Astrocyte (in vitro differentiated cells and primary cell): ENCODE measurements around the gene GSAP.

Experiments
- EZH2 ChIP-seq: IDR thresholded peaks from 2 replicates; pipeline ENCODE4 v1.6.1; 2012; ENCODE audit warnings: mild to moderate bottlenecking, low read length, inconsistent platforms; ENCODE audit not compliant: insufficient read depth
- TF ChIP-seq, protein P1 (sequence below): IDR thresholded peaks from 2 replicates; pipeline ENCODE4 v1.5.1; 2011; ENCODE audit warnings: low read depth, mild to moderate bottlenecking, inconsistent platforms, low read length, moderate library complexity; ENCODE audit not compliant: insufficient read depth

DNA sequence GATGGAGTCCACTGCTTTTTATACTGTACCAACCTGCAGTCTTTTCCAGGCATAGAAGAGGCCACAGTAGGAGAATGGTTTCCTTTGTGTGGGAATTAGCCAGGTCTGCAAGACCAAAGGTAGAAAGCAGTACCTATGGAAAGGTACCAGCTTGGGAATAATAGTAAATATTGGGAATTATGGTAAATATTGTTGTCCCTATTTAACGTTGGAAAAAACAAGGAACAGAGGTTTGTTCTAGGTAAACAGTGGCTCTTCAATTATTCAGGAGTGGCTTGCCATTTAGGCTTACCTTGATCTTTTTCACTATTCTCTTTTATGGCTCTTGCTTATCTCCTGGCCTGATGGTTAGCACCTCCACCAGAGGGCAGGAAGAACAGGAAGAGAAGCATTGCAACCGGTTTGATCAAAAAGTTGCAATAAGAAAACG, 43.9 kb upstream of the GSAP start:
- TF ChIP-seq, protein P1, sequence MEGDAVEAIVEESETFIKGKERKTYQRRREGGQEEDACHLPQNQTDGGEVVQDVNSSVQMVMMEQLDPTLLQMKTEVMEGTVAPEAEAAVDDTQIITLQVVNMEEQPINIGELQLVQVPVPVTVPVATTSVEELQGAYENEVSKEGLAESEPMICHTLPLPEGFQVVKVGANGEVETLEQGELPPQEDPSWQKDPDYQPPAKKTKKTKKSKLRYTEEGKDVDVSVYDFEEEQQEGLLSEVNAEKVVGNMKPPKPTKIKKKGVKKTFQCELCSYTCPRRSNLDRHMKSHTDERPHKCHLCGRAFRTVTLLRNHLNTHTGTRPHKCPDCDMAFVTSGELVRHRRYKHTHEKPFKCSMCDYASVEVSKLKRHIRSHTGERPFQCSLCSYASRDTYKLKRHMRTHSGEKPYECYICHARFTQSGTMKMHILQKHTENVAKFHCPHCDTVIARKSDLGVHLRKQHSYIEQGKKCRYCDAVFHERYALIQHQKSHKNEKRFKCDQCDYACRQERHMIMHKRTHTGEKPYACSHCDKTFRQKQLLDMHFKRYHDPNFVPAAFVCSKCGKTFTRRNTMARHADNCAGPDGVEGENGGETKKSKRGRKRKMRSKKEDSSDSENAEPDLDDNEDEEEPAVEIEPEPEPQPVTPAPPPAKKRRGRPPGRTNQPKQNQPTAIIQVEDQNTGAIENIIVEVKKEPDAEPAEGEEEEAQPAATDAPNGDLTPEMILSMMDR, result peak; percentile 3
- TF ChIP-seq EZH2, result no peak
